Smooth muscle cell of the brain vasculature (primary cell): ENCODE results near the gene EVA1A.

Experiments
- DNase-seq: peaks from one replicate; pipeline ENCODE4 v3.0.0-alpha.2; 2012; ENCODE audit warnings: low read depth, low spot score

The EVA1A gene

DNA sequence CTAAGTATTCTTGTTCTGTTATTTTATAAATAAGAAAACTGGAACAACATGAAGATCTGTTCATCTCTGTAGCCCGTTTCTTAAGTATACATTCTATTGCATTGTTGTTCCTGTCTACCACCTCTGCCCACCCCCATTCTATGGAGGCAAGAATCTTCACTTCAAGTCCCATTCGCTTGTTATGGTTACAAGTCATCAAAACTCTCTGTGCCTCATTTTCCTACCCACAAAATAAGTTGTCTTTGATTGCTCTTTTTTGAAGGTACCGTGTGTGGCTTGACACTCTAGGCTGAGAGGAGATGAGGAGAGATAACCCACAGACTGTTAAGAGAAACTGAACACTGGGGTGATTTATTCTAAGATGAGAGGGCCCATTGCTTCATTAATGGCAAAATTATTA lies 2.9 kb upstream of the EVA1A start:
- DNase-seq = no peak

DNA sequence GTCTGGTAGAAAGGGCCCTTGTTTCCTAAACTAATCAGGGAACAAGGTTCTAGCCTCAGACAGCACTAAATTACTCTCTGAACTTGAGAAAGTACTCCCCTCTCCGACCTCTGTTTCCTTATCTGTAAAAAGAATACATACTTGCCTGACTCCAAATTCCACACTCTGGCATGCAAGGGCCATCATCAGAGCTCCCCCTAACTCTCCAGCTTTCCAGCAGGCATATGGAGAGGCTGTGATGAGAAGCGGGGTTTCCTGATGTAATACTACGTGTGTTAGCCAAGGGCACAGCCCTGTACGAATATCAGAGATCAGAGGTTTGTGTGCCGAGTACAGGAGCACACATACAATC lies 1.8 kb upstream of the EVA1A start:
- DNase-seq = no peak

DNA sequence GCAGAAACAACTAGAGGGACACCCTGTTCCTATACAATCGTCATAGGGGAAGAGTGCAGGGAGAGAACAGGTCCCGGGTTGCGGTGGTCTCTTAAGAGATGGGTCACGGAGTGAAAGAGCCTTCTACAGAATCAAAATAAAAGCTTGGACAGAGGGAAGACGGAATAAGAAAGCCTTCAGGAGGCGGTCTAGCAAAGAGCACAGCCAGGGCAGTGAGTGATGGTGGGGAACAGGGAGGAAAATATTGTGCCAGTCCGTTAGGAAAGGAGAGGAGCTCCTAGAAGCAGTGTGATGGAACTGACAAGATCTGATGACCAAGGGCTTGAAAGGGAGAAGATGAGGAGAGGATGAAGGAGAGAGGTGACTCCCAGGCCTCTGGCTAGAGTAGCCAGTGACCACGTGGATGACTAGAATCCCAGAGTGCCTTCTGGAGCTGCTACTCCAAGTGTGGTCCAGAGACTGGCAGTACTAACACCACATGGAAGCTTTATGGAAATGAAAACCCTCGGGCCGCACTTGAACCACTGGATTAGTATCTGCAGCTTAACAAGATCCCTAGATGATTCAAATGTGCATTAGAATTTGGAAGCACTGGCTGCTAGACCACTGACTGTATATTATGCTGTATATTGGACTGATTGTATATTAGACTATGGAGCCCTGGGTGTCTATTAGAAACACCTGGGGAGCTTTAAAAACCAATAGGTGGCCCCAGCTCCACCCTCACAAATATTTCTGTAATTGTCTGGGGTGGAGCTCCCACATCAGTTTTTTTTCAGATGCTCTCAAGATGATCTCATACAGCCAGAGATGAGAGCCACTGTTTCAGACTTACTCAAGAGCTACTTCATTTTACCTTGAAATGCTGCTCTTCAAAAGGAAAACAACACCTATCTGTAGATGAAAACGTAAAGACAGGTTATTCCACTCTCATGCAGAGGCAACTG lies 1.1 kb upstream of the EVA1A start:
- peak; percentile 33 for DNase-seq

DNA sequence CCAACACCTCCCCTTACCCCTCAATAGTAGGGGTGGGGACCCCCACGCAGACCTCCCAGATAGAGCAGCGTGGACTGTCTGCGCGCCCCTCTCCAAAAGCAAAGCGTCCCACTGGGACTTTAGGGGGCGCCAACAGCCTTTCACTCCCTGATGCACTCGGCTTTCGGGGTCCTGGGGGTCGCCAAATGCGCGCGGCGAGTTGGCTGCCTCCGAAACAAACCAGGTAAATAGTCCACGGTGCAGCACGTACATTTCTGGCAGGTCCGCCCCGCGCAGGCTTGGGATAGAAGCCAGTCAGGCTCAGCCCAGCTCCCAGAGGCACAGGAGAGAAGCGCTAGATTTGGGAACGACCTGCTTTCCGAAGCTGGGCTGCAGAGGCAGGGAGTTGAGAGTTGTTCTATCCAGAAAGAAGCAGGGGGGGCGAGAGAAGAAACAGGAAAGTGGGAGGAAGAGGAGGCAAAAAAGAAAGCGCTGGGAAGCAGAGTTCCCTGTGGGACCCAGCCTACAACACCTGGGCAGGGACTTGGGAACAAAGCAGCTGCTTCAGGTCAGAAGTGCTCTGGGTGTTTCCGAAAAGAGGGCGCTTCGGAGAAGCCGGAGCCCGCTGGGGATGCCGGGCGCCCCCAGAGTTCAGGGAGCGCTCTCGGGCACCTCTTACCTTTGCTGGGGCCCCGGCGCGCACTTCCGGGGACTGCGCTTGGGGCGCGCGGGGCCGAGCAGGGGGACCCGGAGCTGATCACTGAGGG lies 544 bp downstream of the EVA1A start:
- no peak for DNase-seq

DNA sequence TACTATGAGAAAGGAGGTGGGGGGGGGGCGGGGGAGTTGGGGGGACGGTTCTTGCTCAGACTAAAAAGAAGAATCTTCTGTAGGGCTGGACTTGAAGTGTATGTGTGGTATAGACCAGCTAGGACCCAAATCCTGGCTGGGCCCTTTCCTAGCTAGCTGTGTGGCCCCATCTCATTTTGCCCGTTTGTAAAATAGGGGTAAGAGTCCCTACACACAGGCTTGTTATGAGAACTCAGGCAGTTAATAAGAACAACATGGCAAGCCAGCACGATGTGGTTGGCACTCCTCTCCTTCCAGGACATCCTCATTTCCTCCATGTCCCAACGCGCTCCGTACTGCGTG lies 1.1 kb downstream of the EVA1A start:
- no peak for DNase-seq

DNA sequence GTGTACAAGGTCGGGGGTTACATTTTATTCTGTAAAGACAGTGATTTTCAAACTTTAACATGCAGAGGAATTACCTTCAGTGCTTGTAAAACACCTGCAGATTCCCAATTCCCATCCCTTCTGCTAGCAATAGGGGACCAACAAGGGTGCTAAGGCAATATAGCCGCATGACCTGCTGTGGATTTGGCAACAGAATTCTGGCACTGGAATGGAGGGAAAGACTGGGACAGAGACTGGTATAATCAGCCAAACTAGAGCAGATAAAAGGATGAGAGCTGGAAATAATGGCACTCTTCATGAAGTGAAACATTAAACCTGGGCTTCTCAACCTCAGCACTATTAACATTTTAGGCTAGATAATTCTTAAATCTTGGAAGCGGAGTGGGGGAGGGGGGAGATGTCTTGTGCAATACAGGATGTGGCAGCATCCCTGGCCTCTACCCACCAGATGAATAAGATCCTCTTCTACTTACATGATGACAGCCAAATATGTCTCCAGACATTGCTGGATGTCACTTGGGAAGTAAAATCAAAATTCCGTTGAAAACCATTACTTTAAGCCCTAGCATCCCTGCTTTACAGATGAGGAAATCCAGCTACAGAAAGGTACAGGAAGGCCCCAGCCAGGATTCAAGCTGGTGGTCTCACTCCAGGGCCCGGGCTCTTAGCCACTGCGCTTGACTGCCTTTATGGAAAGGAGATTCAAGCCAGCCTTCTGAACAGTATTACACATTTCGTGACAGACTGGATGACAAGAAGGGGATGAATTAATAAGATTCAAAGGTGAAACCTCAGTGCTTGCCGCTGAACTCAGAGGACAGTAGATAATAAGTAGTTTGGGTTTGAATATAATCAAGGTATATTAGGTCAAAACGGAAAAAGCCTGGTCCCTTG lies 1.7 kb downstream of the EVA1A start:
- DNase-seq = no peak

DNA sequence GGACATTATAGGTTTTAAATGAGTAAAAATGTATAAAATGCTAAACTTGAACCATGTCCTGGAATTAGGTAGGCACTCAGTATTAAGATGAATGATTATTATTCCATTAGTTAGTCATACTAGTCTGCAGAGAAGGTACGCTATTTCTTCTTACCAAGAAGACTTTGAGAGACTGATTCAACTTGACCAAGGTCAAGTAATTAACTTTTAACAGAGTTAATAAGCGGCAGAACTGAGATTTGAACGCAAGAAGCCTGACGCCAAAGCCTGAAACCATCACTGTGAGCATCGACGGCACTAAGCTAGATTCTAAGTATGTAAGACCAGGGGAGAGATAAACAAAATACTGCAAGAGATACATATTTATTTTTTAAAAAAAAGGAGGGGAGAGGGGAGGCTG lies 2.6 kb downstream of the EVA1A start:
- no peak for DNase-seq

DNA sequence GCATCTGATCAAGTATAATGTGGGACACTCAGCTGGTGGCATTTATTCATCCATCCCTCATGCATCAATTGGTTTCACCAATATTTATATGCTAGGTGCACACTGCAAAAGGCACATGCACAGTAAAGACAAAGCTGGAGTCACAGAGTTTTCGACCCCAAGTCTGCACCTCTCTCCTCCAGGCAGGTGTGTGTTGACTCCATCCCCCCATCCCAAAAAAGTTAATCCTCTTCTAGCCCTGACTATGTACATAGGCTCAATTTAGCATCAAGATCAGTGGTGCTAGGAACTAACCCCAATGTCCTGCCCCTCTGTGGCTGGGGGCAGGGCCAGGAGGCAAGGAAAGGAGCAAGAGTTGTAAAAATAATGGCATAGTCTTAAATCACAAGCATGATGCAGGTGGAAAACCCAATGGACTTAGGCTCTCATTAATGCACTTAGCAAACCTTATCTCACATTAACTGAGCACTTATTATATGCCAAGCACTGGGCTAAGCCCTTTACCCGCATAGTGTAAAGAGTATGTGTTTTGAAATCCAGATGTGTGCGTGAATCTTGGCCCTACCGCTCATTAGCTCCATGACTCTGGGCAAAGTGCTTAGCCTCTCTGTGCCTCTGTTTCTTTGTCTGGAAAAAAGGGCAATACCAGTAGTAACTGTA lies 3.1 kb downstream of the EVA1A start:
- DNase-seq = no peak

DNA sequence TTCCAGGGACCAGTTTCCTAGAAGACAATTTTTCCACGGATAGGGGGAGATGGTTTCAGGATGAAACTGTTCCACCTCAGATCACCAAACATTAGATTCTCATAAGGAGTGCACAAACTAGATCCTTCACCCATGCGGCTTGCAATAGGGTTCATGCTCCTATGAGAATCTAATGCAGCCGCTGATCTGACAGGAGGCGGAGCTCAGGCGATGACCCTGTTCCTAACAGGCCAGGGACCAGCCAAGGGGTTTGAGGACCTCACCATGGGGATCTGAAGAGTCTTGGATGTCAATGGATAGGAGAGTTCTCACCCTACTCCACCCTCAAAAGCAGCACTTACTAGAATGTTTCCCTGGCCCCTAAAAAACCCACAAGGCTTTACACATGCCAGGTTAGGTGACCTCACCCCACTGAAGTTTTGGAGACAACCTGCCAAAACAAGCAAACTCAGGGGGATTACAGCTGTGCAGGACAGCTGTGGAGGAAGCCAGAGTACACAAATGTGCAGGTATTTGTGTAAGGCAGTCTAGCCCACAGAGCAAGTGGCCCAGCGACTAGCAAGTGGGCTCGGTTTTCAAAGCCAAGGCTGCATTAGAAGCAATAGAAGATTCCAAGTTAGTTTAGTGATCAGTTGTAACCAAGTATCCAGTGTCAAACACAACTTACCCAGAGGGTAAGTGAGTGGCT lies 3.9 kb downstream of the EVA1A start:
- DNase-seq = no peak

DNA sequence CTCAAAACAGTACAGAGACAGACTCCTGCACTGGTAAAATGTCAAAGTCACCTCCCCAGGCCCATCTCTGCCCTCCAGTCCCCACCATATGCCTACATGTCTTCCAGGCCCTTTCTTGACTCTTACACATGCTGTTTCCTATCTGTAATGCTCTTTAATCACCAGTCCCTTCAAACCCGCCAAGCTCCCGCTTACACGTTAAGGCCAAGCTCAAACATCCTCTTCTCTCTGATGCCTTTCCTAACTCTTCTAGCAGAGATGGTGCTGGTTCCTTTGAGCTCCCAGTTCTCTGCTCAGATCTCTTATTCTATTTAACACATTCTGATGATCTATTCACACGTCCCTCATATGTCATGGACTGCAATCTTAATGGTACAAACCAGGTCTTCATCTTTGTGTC lies 5.0 kb downstream of the EVA1A start:
- DNase-seq = no peak

DNA sequence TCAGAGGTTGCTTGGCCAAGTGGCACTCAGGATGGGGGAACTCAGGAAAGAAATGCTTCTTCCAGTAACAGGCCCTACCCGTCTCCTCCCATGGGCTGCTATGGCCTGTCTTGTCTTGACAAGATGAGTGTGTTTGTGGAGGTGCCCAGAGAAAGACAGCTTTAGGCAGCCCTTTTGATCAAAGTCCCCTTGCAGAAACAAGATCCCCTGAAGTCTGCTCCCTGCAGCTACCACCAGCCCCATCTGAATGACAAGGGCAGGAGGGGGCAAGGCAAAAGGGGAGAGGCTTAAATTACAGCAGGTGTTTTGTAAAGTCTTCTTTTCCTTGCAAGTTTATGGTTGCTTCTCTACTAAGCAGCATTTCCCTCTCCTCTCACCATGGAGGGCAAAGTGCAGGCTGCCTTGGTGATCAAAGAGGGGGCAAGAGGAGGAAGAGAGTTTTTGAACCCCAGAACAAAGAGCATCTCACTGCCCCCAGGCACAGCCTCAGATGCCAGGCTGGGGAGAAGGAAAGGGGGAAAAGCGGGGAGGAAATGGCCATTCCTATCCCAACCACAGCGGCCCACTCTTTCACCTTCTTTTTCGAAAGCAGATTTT lies 6.7 kb downstream of the EVA1A start:
- DNase-seq = no peak

DNA sequence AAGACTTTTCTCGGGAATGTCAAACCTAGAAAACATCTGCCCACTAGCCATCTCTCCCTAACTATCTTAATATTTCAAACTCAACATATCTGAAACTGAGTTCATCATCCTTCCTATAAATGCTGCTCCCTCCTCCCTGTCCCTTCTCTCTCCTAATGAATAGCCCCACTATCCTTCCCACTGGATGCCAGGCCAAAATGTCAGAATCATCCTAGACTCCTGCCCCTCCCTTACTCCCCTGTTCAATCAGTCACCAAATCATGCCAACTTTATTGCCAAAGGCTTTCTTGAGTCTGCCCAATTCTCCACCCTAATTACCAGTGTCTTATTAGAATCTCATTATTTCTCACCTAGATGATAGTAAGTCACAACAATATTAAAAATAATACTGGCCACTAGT lies 8.5 kb downstream of the EVA1A start:
- no peak for DNase-seq

DNA sequence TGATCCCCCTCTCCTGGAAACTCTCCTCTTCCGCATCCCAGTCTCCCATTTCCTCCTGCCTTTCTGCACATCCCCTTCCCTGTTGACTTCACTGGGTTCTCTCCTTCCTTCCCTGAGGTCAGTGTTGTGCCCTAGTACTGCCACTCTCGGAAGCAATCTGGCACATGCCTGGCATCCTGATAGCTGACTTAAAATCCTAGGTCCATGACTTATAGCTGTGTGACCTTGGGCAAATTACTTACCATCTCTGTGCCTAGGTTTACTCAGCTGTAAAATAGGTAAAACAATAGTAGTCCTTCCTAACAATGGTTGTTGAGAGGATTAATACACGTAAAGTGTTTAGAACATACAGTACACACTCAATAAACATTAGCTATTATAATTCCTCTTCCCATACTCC lies 9.3 kb downstream of the EVA1A start:
- no peak for DNase-seq

DNA sequence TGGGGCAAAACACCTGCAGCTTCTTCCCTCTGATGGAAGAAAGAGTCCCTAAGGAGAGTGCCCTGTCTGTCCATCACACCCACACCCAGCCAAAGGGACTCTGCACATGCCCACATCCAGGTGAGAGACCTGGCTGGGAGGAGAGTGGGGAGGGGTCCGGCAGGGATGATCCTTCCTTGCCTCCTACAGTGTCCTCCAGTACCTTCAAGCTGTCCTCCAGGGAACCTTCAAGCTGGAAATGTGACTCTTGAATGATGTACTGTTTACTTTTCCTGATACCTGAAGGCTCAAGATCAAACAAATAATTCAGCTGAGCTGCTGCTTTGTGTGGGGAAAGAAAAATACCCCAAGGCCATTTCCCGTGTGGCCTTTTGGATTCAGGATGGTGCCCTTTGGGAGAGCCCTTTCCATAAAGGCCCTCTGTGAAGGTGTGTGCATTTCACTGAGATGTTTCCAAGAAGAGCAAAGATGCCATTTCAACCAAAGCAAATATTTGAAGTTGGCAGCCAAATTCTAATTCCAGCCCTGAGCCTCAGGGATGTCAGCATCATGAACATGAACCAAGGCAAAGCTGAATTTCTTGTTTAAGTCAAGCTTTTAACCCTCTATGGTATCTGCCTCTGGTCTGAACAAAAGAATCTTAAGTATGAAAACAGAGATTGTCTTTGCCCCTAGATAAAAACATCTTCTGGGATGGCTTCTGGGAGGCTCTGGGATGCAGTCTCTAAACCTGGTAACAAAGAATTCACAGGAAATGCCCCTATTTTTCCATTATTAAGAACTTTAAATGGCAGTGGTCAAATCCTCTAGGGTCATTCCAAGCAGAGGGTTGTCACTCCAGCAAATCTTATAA lies 11.1 kb downstream of the EVA1A start:
- DNase-seq = no peak

DNA sequence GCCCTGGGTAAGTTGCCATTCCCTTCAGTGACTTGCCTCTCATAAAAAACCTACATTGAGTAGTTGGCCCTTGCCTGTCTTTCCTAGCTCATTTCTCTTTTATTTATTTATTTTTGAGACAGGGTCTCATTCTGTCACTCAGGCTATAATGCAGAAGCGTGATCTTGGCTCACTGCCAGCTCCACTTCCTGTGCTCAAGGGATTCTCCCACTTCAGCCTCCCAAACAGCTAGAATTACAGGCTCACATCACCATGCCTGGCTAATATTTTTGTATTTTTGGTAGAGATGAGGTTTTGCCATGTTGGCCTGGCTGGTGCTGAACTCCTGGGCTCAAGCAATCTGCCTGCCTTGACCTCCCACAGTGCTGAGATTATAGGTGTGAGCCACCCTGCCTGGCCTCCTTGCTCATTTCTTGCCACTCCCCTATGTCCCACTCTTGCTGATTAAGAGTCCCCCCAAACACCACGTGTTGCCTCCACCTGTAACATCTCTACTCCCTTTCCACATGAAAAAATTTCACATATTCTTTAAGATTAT lies 12.6 kb downstream of the EVA1A start:
- DNase-seq = no peak

DNA sequence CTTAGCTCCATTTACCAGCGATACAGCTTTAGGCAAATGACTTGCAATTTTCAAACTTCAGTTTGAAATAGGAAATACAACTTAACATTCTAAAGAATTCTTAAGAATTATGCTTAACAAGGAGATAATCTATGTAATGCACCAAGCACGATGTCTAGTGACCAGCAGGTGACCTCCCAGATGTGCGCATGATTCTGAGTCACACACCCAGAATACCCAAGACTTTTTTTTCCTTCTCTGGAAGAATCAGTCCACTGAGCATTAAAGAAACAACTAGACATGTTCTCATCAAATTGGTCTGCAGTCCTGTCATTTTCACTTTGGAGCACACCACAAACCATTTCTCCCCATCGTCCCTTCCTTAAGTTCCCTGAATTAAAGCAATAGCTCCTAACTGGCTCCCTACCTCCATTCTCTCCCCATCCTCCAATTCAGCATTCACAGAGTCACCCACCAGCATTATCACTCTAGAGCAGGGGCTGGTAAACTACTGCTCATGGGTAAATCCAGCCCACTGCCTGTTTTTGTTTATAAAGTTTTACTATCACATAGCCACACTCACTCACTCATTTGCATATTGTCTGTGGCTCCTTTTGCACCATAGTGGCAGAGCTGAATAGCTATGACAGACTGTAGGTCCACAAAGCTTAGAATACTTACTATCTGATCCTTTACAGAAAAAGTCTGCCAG lies 13.2 kb downstream of the EVA1A start:
- peak; percentile 47 for DNase-seq

DNA sequence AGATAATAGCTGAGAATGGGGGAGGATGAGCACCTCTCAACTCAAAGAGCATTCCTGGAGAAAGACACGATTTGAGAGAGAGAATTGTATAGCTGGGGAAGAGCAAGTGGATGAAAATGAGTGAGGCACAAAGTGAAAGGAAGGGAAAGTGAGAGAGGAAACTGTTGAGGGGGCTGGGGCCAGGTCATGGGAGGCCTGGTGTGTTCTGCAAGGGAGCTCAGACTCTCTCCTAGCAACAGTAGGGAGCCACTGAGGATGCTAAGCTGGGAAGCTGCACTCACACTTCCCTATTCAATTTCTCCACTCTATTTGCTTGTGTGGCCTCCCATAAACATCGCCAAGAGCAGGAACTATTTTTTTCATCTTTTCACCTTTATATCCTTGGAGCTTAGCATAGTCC lies 14.8 kb downstream of the EVA1A start:
- no peak for DNase-seq

DNA sequence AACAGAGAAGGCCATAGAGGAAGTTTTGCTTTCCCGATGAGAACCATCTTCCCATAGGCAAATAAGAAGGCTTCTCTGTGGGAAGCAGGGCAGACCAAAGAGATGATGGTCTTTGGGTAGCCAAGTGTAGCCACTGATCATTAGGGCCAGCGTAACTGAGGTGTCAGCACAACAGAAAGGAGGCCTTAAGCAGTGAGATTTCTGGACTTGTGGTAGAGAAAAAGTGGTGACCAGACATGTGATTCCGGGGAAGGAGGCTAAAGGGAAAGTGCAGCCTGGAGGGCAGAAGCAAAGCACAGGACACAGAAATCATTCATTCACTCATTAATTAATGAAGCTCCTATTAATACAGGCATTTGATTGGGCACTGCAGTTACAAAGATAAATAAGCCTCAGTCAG lies 15.4 kb downstream of the EVA1A start:
- DNase-seq = no peak

DNA sequence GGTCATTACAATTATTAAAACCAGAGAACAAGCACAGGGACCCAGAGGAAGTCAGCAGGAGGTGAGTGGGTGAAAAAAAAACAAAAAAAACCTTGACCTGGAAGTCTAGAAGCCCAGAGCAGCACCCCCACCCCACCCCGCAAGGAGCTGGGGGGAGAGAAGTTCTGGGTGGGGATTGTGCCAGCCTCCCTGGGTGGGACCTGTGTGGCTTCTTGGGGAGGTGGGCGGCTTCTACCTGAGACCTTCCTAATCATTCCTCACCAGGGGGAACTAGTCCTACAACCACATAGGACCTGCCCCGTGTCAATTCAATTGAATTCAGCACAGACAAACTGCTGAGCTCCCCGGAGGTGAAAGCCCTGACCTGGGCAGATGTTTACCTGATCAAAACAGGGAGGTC lies 17.3 kb downstream of the EVA1A start:
- DNase-seq = no peak
